ENCODE data around the gene MAD1L1. TPM values are rescaled to one million over a fixed set of nuclear protein-coding genes. Genes with fewer than 3 reads are reported as not detected.

MAD1L1 gene
- total and polyA plus RNA-seq, 5 donors from 2014 or later: 225 to 380 (median 300) TPM

DNA sequence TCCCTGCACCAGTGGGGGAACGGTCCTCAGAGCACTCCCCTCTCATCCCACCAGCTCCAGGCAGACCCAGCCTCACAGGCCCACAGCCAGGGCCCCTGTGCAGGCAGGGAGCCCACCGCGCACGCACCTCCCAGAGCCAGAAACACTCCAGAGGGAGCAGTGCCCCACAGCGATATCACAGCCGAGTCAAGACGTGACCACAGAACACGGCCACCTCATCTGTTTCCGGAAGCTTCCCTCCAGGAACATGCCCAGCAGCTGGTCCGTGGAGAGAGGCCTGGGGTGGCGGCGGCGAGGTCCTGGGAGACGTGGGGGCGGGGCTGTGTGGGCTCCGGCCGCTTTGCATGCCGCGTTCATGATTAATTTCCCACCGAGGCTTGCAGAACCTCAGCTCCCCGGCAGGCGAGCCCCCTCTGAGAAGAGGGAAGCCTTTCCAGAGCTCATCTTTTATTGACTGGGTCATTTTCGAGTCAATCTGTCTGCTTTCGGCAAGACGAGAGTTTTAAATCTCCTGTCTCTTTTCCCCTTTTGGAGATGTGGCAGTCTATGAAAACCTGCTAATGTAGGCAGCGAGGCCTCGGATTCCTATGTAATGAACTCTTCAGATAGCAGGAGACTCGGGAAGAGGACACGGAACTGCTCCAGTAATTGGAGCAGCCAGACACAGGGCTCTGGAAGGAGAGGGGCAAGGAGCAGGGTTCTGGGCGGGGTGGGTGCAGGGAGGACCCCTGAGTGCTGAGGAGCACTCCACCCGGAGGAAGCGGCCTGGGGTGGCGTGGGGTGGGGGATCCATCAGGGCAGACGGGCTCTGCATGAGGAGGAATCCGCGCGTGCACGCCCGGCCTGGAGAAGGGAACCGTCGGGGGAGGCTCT is 319.9 kb downstream of the MAD1L1 start:
- peaks cover 22% of the 10 kb centered on the region for H3K36me3 ChIP-seq (ENCODE audit: control insufficient read depth, insufficient read depth, low read length)

DNA sequence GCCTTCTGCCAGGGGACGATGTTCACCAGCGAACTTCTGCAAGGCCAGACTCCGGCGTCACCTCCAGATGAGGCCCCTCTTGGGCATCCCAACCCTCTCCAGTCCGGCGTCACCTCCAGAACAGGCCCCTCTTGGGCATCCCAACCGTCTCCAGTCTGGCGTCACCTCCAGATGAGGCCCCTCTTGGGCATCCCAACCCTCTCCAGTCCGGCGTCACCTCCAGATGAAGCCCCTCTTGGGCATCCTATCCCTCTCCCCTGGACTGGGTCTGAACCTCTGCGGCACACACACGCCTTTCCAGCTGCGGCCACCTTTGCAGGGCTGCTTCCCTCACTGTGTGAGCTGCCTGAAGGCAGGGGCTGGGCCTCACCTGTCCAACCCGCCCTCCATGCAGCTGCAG is 321.2 kb downstream of the MAD1L1 start:
- Histone ChIP-seq H3K9me3 (ENCODE audit: control insufficient read depth in 2 of 2, low read length in 2 of 2) (no peaks in the 10 kb centered on the region), H3K27ac (ENCODE audit: insufficient read depth, low read length, poor library complexity, severe bottlenecking) (no peak overlapping the region), H3K27me3 (ENCODE audit: control insufficient read depth, insufficient read depth, low read length) (no peaks in the 10 kb centered on the region), H3K4me1 (ENCODE audit: control insufficient read depth, insufficient read depth, low read length, poor library complexity, severe bottlenecking) (no peaks in the 10 kb centered on the region), H3K36me3 (ENCODE audit: control insufficient read depth, insufficient read depth, low read length) (peaks cover 22% of the 10 kb centered on the region), H3K4me3 (ENCODE audit: low read depth, low read length) (no peak overlapping the region)
- peaks cover 6% of the 10 kb centered on the region for H3K27me3 Mint-ChIP-seq
- H3K9me3 Mint-ChIP-seq: peaks cover 0 to 9% (median 0%) of the 10 kb centered on the region in 7 donors
- ATAC-seq (ENCODE audit: low read depth in 2 of 2): no peak
- H3K4me1 Mint-ChIP-seq: peaks cover 0 to 21% (median 4%) of the 10 kb centered on the region in 4 donors
- peak overlapping the region in 1 of 4 donors; percentile 16 for H3K4me3 Mint-ChIP-seq
- no peak for DNase-seq
- H3K27ac Mint-ChIP-seq: peak overlapping the region in 2 of 3 donors; percentile 55 to 80
- H3K36me3 Mint-ChIP-seq: peaks cover 4% of the 10 kb centered on the region

More for the DNA sequence above, 319.9 kb downstream of the MAD1L1 start:
- DNase-seq (no peak), ATAC-seq (ENCODE audit: low read depth in 2 of 2) (no peak)
- no peak overlapping the region for H3K4me3 ChIP-seq (ENCODE audit: low read depth, low read length)
- peaks cover 0 to 28% (median 4%) of the 10 kb centered on the region in 4 donors for H3K4me1 Mint-ChIP-seq
- peaks cover 6% of the 10 kb centered on the region for H3K27me3 Mint-ChIP-seq
- no peaks in the 10 kb centered on the region for H3K27me3 ChIP-seq (ENCODE audit: control insufficient read depth, insufficient read depth, low read length)
- H3K9me3 Mint-ChIP-seq: peaks cover 0 to 7% (median 0%) of the 10 kb centered on the region in 7 donors
- no peak overlapping the region for H3K27ac ChIP-seq (ENCODE audit: insufficient read depth, low read length, poor library complexity, severe bottlenecking)
- no peak overlapping the region for H3K27ac Mint-ChIP-seq
- peak overlapping the region in 1 of 4 donors; percentile 54 for H3K4me3 Mint-ChIP-seq
- H3K4me1 ChIP-seq (ENCODE audit: control insufficient read depth, insufficient read depth, low read length, poor library complexity, severe bottlenecking): peaks cover 8% of the 10 kb centered on the region
- H3K36me3 Mint-ChIP-seq: peaks cover 4% of the 10 kb centered on the region
- no peaks in the 10 kb centered on the region for H3K9me3 ChIP-seq (ENCODE audit: control insufficient read depth in 2 of 2, low read length in 2 of 2)

DNA sequence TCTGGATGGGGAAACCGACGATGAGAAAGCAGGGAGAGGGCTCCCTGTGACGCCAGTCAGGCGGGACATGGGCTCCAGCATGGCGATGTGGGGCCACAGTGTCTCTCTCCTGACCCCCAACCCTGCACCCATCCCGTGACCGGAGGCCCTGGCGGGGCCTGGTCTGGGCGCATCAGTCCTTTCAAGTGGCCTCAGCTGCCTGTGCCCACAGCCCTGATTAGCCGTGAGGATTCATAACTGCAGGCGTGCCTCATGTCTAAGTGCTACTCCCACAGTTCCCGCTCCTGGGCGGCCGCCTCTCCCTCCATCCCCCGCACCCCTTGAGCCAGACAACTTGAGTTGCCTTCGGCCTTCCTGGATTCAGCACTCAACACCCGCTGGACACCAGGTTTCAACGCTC is 321.9 kb downstream of the MAD1L1 start:
- Mint-ChIP-seq H3K9me3 (peaks cover 0 to 8% (median 0%) of the 10 kb centered on the region in 7 donors), H3K27me3 (peaks cover under 1% of the 10 kb centered on the region), H3K27ac (peak overlapping the region in 2 of 3 donors; percentile 55 to 80), H3K36me3 (no peaks in the 10 kb centered on the region), H3K4me3 (peak overlapping the region in 1 of 4 donors; percentile 38), H3K4me1 (peaks cover 0 to 16% (median 2%) of the 10 kb centered on the region in 4 donors)
- ATAC-seq (ENCODE audit: low read depth in 2 of 2): no peak
- Histone ChIP-seq H3K4me1 (ENCODE audit: control insufficient read depth, insufficient read depth, low read length, poor library complexity, severe bottlenecking) (no peaks in the 10 kb centered on the region), H3K27ac (ENCODE audit: insufficient read depth, low read length, poor library complexity, severe bottlenecking) (no peak overlapping the region), H3K9me3 (ENCODE audit: control insufficient read depth in 2 of 2, low read length in 2 of 2) (no peaks in the 10 kb centered on the region), H3K4me3 (ENCODE audit: low read depth, low read length) (no peak overlapping the region), H3K27me3 (ENCODE audit: control insufficient read depth, insufficient read depth, low read length) (no peaks in the 10 kb centered on the region), H3K36me3 (ENCODE audit: control insufficient read depth, insufficient read depth, low read length) (peaks cover 22% of the 10 kb centered on the region)
- no peak for DNase-seq

DNA sequence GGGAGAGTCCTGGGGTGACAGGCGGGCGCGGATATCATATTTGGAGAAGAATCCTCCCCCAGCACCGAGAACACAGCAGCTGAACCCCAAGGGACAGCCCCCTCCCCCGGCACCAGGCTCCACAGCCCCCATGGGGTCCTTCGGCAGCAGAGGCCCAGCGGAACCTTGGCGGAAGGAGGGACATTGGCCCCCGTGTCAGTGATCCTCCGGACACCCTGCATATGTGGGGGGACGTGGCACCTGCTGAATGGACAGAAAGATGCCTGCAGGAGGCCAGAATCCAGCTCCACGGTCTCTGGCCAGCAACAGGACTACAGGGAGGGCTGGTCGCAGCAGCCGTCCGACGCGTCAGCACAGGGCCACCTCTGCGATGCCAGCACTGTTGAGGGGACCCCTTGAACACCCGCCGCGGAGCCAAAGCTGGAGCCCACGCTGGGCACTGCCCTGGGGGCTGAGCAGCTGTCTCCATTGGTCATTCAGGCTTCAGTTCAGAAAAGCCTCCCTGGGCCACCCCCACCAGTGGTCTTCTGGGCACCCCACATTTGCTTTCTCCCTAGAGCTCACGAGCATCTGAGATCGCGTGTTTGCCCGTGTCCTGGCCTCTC is 322.6 kb downstream of the MAD1L1 start:
- Histone ChIP-seq H3K4me3 (ENCODE audit: low read depth, low read length) (no peak overlapping the region), H3K36me3 (ENCODE audit: control insufficient read depth, insufficient read depth, low read length) (peaks cover 22% of the 10 kb centered on the region), H3K4me1 (ENCODE audit: control insufficient read depth, insufficient read depth, low read length, poor library complexity, severe bottlenecking) (no peaks in the 10 kb centered on the region), H3K9me3 (ENCODE audit: control insufficient read depth in 2 of 2, low read length in 2 of 2) (no peaks in the 10 kb centered on the region), H3K27ac (ENCODE audit: insufficient read depth, low read length, poor library complexity, severe bottlenecking) (no peak overlapping the region), H3K27me3 (ENCODE audit: control insufficient read depth, insufficient read depth, low read length) (no peaks in the 10 kb centered on the region)
- DNase-seq (no peak), ATAC-seq (ENCODE audit: low read depth in 2 of 2) (no peak)
- H3K36me3 Mint-ChIP-seq: no peaks in the 10 kb centered on the region
- peaks cover 0 to 8% (median 0%) of the 10 kb centered on the region in 7 donors for H3K9me3 Mint-ChIP-seq
- no peak overlapping the region for H3K4me3 Mint-ChIP-seq
- no peaks in the 10 kb centered on the region for H3K27me3 Mint-ChIP-seq
- peaks cover 0 to 12% (median 2%) of the 10 kb centered on the region in 4 donors for H3K4me1 Mint-ChIP-seq
- H3K27ac Mint-ChIP-seq: no peak overlapping the region

DNA sequence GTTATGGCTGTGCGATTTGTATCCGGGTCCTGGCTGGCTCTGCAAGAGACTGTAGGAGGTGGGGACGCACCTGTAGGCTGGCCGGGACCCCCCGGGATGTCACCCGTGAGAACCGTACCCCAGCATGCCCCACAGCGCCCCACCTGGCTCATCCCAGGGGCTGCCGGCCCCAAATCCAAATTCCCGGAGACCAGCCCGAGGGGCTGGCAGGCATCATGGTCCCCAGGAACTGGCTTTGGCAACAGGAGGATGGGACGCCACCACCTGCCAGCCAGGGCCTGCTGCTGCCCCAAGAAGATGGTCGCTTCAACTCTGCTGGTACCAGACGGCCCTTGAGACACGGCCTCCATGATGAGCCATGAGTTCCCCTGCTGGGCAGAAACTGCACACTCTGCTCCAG is 323.3 kb downstream of the MAD1L1 start:
- Histone ChIP-seq H3K36me3 (ENCODE audit: control insufficient read depth, insufficient read depth, low read length) (peaks cover 22% of the 10 kb centered on the region), H3K4me1 (ENCODE audit: control insufficient read depth, insufficient read depth, low read length, poor library complexity, severe bottlenecking) (no peaks in the 10 kb centered on the region), H3K4me3 (ENCODE audit: low read depth, low read length) (no peak overlapping the region), H3K9me3 (ENCODE audit: control insufficient read depth in 2 of 2, low read length in 2 of 2) (no peaks in the 10 kb centered on the region), H3K27ac (ENCODE audit: insufficient read depth, low read length, poor library complexity, severe bottlenecking) (no peak overlapping the region), H3K27me3 (ENCODE audit: control insufficient read depth, insufficient read depth, low read length) (no peaks in the 10 kb centered on the region)
- no peaks in the 10 kb centered on the region for H3K36me3 Mint-ChIP-seq
- no peak overlapping the region for H3K27ac Mint-ChIP-seq
- peaks cover 0 to 12% (median 2%) of the 10 kb centered on the region in 4 donors for H3K4me1 Mint-ChIP-seq
- no peak overlapping the region for H3K4me3 Mint-ChIP-seq
- ATAC-seq (ENCODE audit: low read depth in 2 of 2): no peak
- peaks cover 0 to 8% (median 0%) of the 10 kb centered on the region in 7 donors for H3K9me3 Mint-ChIP-seq
- H3K27me3 Mint-ChIP-seq: no peaks in the 10 kb centered on the region
- DNase-seq: no peak

DNA sequence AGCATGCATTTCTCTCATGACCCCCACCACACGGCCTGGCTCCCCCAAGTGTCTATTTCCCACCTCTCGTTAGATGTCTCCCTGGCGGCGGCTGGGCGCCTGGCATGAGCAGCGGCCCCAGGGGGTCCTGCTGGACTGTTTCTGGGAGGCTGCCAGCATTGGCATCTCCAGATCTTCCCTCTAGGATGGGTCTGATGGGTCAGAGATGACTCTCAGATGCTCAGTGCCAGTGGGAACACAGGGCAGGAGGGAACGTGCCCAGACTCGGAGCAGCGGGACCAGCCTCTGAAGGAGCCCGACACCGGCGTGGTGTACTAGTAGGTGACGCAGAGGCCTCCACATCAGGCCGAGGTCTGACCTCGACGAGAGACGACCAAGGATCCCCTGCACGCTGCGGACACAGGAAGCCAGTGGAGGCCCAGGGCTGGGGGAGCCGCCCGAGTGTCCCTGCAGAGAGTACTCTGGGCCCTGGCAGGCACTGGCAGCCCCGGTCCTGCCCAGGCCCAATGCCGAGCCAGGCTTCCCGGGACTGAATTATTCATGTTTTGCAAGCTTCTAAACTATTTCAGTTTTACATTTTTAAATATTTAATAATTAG is 323.8 kb downstream of the MAD1L1 start:
- peak overlapping the region in 1 of 3 donors; percentile 35 for H3K27ac Mint-ChIP-seq
- DNase-seq: no peak
- H3K36me3 Mint-ChIP-seq: no peaks in the 10 kb centered on the region
- Histone ChIP-seq H3K36me3 (ENCODE audit: control insufficient read depth, insufficient read depth, low read length) (peaks cover 17% of the 10 kb centered on the region), H3K4me1 (ENCODE audit: control insufficient read depth, insufficient read depth, low read length, poor library complexity, severe bottlenecking) (no peaks in the 10 kb centered on the region), H3K9me3 (ENCODE audit: control insufficient read depth in 2 of 2, low read length in 2 of 2) (no peaks in the 10 kb centered on the region), H3K27ac (ENCODE audit: insufficient read depth, low read length, poor library complexity, severe bottlenecking) (no peak overlapping the region), H3K4me3 (ENCODE audit: low read depth, low read length) (no peak overlapping the region), H3K27me3 (ENCODE audit: control insufficient read depth, insufficient read depth, low read length) (no peaks in the 10 kb centered on the region)
- H3K4me3 Mint-ChIP-seq: peak overlapping the region in 1 of 4 donors; percentile 11
- H3K4me1 Mint-ChIP-seq: peaks cover 0 to 12% (median 2%) of the 10 kb centered on the region in 4 donors
- no peaks in the 10 kb centered on the region for H3K27me3 Mint-ChIP-seq
- H3K9me3 Mint-ChIP-seq: peaks cover 0 to 8% (median 0%) of the 10 kb centered on the region in 7 donors
- no peak for ATAC-seq (ENCODE audit: low read depth in 2 of 2)

DNA sequence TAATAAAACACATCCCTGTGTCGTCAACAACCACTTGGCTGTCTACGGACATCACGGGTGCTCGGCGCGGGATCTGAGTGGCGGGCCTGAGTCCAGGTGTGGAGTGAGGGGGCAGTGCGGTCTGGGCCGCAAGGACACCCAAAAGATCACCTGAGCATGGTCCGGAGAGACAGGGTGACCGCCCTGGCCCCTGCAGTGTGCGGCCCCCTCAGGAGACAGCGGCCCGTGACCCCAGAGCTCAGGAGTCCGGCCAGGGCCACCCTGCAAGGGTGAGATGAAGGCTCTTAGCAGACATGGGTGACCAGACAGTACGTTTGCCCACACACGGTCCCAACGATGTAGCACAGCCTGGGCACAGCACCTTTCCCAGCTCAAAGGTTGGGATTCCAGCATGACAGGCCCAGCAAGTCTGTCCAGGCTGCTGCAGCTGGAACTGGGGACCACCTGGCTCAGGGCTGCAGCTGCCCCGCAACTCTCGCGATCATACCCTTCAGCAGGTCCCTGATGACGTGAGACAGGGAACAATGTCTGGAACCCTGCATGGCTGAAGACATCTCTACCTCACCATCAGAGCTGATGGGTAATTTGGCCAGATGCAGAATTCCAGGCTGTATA is 324.9 kb downstream of the MAD1L1 start:
- peaks cover 0 to 8% (median 0%) of the 10 kb centered on the region in 7 donors for H3K9me3 Mint-ChIP-seq
- H3K36me3 Mint-ChIP-seq: no peaks in the 10 kb centered on the region
- peak overlapping the region in 1 of 3 donors; percentile 69 for H3K27ac Mint-ChIP-seq
- Histone ChIP-seq H3K27ac (ENCODE audit: insufficient read depth, low read length, poor library complexity, severe bottlenecking) (no peak overlapping the region), H3K4me3 (ENCODE audit: low read depth, low read length) (no peak overlapping the region), H3K36me3 (ENCODE audit: control insufficient read depth, insufficient read depth, low read length) (peaks cover 16% of the 10 kb centered on the region), H3K27me3 (ENCODE audit: control insufficient read depth, insufficient read depth, low read length) (no peaks in the 10 kb centered on the region), H3K9me3 (ENCODE audit: control insufficient read depth in 2 of 2, low read length in 2 of 2) (no peaks in the 10 kb centered on the region), H3K4me1 (ENCODE audit: control insufficient read depth, insufficient read depth, low read length, poor library complexity, severe bottlenecking) (no peaks in the 10 kb centered on the region)
- DNase-seq (no peak), ATAC-seq (ENCODE audit: low read depth in 2 of 2) (no peak)
- H3K4me3 Mint-ChIP-seq: peak overlapping the region in 1 of 4 donors; percentile 26
- no peaks in the 10 kb centered on the region for H3K27me3 Mint-ChIP-seq
- H3K4me1 Mint-ChIP-seq: peaks cover 0 to 9% (median 1%) of the 10 kb centered on the region in 4 donors
